CD4-positive, alpha-beta T cell (primary cell): ENCODE results near the gene GNAO1. TPM values are rescaled to one million over a fixed set of nuclear protein-coding genes. Genes with fewer than 3 reads are reported as not detected.

Experiments
- ATAC-seq: fragments of 200-7000 bp; cut with Tn5 transposase; one replicate; pipeline ENCODE4 v1.10.0; 2022; ENCODE audit warnings: mild to moderate bottlenecking; ENCODE audit not compliant: poor library complexity
- CTCF ChIA-PET: fragments of 350-600 bp; sonication (Branson Sonifier 250); formaldehyde crosslinking; loops from one replicate; lab custom pipeline; 2021; ENCODE audit warnings: antibody characterized with exemption, inconsistent platforms; lab: Charles Lee
- POLR2A ChIA-PET: fragments of 350-600 bp; sonication (Branson Sonifier 250); formaldehyde crosslinking; loops from one replicate; lab custom pipeline; 2021; ENCODE audit warnings: antibody characterized with exemption, inconsistent platforms; lab: Charles Lee
- DNase-seq, 14 experiments: peaks; one replicate each; pipeline ENCODE4 v3.0.0-alpha.2; 2013 to 2020; ENCODE audit warnings: mixed read lengths in 2 of 14
- H3K27ac ChIP-seq, 2 donors: one replicate each; pipeline versions ENCODE4 v1.5.1 to v1.7.0; 2013; ENCODE audit warnings: low read length in 2 of 2, low read depth in 1 of 2, mild to moderate bottlenecking in 1 of 2
- H3K27me3 ChIP-seq, 2 experiments: 1 replicate in 1 of 2; 2 replicates in 1 of 2; pipeline versions ENCODE4 v1.6.1 to v1.7.0; 2013; ENCODE audit warnings: low read length in 2 of 2, control low read depth in 1 of 2, mild to moderate bottlenecking in 1 of 2, moderate library complexity in 1 of 2; ENCODE audit not compliant: insufficient read depth in 2 of 2, control insufficient read depth in 1 of 2
- H3K36me3 ChIP-seq: one replicate; pipeline ENCODE4 v1.6.1; 2013; ENCODE audit warnings: low read length, control low read depth; ENCODE audit not compliant: insufficient read depth
- H3K4me1 ChIP-seq: one replicate; pipeline ENCODE4 v1.6.1; 2013; ENCODE audit warnings: low read length, control low read depth; ENCODE audit not compliant: insufficient read depth
- H3K4me3 ChIP-seq: one replicate; pipeline ENCODE4 v1.5.1; 2013; ENCODE audit warnings: mild to moderate bottlenecking, low read length, moderate library complexity
- H3K9me3 ChIP-seq, 2 experiments: 1 replicate in 1 of 2; 2 replicates in 1 of 2; pipeline versions ENCODE4 v1.6.1 to v1.7.0; 2013; ENCODE audit warnings: low read length in 2 of 2, mild to moderate bottlenecking in 2 of 2, control low read depth in 1 of 2, moderate library complexity in 1 of 2; ENCODE audit not compliant: control insufficient read depth in 1 of 2, insufficient read depth in 1 of 2
- H3K27ac Mint-ChIP-seq: one replicate; pipeline ENCODE4 v1.8.0; 2020; ENCODE audit warnings: mixed read lengths
- H3K27me3 Mint-ChIP-seq: one replicate; pipeline ENCODE4 v1.8.0; 2021; ENCODE audit warnings: mixed read lengths
- H3K36me3 Mint-ChIP-seq: one replicate; pipeline ENCODE4 v1.8.0; 2021; ENCODE audit warnings: low read depth, mixed read lengths
- H3K4me1 Mint-ChIP-seq: one replicate; pipeline ENCODE4 v1.8.0; 2021; ENCODE audit warnings: low read depth, mixed read lengths
- H3K4me3 Mint-ChIP-seq: one replicate; pipeline ENCODE4 v1.8.0; 2020; ENCODE audit warnings: mild to moderate bottlenecking, mixed read lengths
- H3K9me3 Mint-ChIP-seq: one replicate; pipeline ENCODE4 v1.8.0; 2020; ENCODE audit warnings: mixed read lengths
- CTCF ChIP-seq: fragments of 200-600 bp; IDR thresholded peaks from one replicate; pipeline ENCODE4 v1.8.0; 2022; ENCODE audit warnings: antibody characterized with exemption, mild to moderate bottlenecking
- intact Hi-C, 2 experiments: fragments of 100-400 bp; cut with DNase I in 1 of 2; cut with micrococcal nuclease in 1 of 2; formaldehyde crosslinking; loops; one replicate each; pipeline versions ENCODE4 v1.15.1 to v1.9.0; 2023 to 2025; cut with DNase I, micrococcal nuclease
- total RNA-seq, 174 experiments: library from RNA in 2 of 174; stranded (reverse) in 2 of 174; gene quantifications; one replicate each; pipeline ENCODE4 v1.2.3 and lab custom pipeline; 2021 to 2026

GNAO1 gene
- total RNA-seq, 2 experiments from 2014 or later: 7.3 to 7.9 TPM

DNA sequence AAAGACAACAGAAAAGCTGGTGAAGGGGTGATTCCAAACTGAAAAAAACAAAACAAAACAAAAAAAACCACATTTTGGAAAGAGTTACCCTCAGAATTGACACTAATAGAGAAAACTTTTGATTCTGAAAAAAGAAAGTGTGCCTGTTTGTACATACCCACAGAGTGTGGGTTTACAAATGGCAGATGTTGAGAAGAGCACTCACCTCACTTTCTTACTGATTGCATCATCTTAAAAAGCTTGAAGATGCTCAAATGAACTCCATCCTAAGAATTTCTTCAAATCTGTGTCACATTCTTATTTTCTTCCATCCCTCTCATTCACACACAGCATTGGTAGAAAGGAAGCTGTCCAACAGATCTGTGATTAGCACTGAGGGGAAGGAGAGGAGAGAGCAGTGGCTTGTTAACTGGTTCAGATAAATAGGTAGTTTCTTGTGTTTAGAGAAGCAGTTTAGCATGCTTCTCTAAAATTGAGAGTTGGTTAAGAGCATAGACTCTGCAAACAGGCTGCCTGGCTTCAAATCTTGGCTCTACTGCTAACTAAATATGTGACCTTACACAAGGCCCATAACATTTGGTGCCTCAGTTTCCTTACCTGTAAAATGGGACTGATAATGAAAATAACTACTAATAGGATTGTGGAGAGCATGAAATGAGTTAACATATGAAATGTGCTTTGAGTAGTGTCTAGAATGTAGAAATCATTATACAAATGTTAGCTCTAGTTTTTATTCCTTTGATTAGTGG is 6.9 kb downstream of the GNAO1 start:
- Histone ChIP-seq H3K4me1 (peaks cover 57% of the 10 kb centered on the region), H3K36me3 (no peaks in the 10 kb centered on the region), H3K4me3 (no peak overlapping the region), H3K27ac (no peak overlapping the region), H3K27me3 (peaks cover 9 to 15% of the 10 kb centered on the region in 2 experiments), H3K9me3 (peaks cover 0 to 4% of the 10 kb centered on the region in 2 experiments)
- Mint-ChIP-seq H3K4me3 (no peak overlapping the region), H3K4me1 (peaks cover 14% of the 10 kb centered on the region), H3K27ac (no peak overlapping the region), H3K9me3 (no peaks in the 10 kb centered on the region), H3K27me3 (peaks cover 29% of the 10 kb centered on the region), H3K36me3 (no peaks in the 10 kb centered on the region)
- ChIA-PET CTCF (no interaction called here), POLR2A (interaction anchor here (1.2 kb wide), 1 partner anchor 65 kb away, joined by 6 read pairs; no protein-coding TSS in a partner anchor)
- ATAC-seq (no peak), DNase-seq (no peak)
- intact Hi-C loops: loop anchor here in 1 of 2 experiments (10.0 kb wide), 1 partner anchor 227 kb away; the partner anchor contains the start of gene AMFR
- TF ChIP-seq CTCF: no peak

DNA sequence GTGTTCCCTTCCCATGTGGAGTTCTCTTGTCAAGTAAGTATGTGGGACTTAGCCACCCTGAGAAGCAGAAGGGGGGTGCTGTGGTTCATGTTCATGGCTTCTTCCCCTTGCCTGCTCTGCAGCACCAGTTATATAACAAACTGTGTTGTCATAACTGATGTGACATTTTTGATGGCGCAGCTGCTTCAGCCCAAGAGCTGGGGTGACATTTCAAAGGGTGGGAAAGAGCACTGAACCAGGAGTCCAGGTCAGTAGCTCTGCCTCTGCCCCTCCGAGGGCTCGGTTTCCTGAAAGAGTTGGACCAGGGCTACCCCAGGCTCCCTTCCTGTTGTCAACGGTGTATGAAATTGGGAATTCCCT is 7.4 kb downstream of the GNAO1 start:
- H3K27me3 Mint-ChIP-seq: peaks cover 23% of the 10 kb centered on the region
- H3K27ac ChIP-seq: no peak overlapping the region
- H3K27me3 ChIP-seq: peaks cover 3 to 9% of the 10 kb centered on the region in 2 experiments
- H3K4me3 Mint-ChIP-seq: no peak overlapping the region
- peaks cover 0 to 4% of the 10 kb centered on the region in 2 experiments for H3K9me3 ChIP-seq
- peaks cover 54% of the 10 kb centered on the region for H3K4me1 ChIP-seq
- H3K4me1 Mint-ChIP-seq: peaks cover 10% of the 10 kb centered on the region
- POLR2A ChIA-PET: interaction anchor here (1.2 kb wide), 1 partner anchor 64 kb away, joined by 6 read pairs; no protein-coding TSS in a partner anchor
- DNase-seq (peak in 1 of 14 experiments; percentile 14), ATAC-seq (no peak)
- CTCF ChIA-PET: no interaction called here
- peak overlapping the region; percentile 57 for H3K27ac Mint-ChIP-seq
- intact Hi-C loops: loop anchor here in 1 of 2 experiments (10.0 kb wide), 1 partner anchor 226 kb away; the partner anchor contains the start of gene AMFR
- no peaks in the 10 kb centered on the region for H3K36me3 Mint-ChIP-seq
- no peaks in the 10 kb centered on the region for H3K9me3 Mint-ChIP-seq
- no peaks in the 10 kb centered on the region for H3K36me3 ChIP-seq
- TF ChIP-seq CTCF: no peak
- H3K4me3 ChIP-seq: no peak overlapping the region

DNA sequence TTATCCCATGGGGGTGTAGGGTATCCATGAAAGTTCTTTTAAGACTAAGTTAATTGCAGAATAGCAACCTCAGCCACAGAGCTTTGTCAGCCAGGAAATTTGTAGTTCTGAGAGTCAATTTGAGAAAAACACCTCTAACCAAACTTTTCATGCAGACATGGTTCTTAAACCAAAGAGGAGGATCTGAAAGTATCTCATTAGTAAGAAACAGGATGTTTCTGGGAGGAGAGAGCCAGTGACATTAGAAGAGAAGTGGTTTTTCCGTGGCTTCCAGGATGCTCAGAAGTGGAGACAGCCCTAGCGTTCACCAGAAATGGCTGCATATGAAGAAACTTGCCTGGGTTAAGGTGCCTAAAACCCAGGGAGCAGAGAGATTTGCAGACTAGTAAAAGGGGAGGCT is 7.9 kb downstream of the GNAO1 start:
- Histone ChIP-seq H3K9me3 (no peaks in the 10 kb centered on the region), H3K27me3 (peaks cover 0 to 5% of the 10 kb centered on the region in 2 experiments), H3K4me3 (no peak overlapping the region), H3K36me3 (no peaks in the 10 kb centered on the region), H3K27ac (no peak overlapping the region), H3K4me1 (peaks cover 50% of the 10 kb centered on the region)
- Mint-ChIP-seq H3K9me3 (no peaks in the 10 kb centered on the region), H3K36me3 (no peaks in the 10 kb centered on the region), H3K4me3 (peak overlapping the region; percentile 16), H3K27ac (peak overlapping the region; percentile 57), H3K27me3 (peaks cover 19% of the 10 kb centered on the region), H3K4me1 (peaks cover 6% of the 10 kb centered on the region)
- no peak for TF ChIP-seq CTCF
- CTCF ChIA-PET: no interaction called here
- intact Hi-C loops: loop anchor here in 1 of 2 experiments (10.0 kb wide), 1 partner anchor 226 kb away; the partner anchor contains the start of gene AMFR
- ATAC-seq: no peak
- DNase-seq: peak in 3 of 14 experiments; percentile 25 to 66 (median 31)
- POLR2A ChIA-PET: interaction anchor here (1.2 kb wide), 2 partner anchors 8 to 64 kb away, joined by 4 to 6 read pairs; partner anchors contain the start of gene GNAO1
